Hepatocyte (in vitro differentiated cells): ENCODE measurements around the gene S100A3.

Source experiments
- CTCF ChIP-seq: fragments of 200-600 bp; sonication (generic); IDR thresholded peaks from 2 replicates; pipeline ENCODE4 v1.5.1; 2016; ENCODE audit warnings: antibody characterized with exemption, mild to moderate bottlenecking; ENCODE audit not compliant: poor library complexity
- EZH2 ChIP-seq: fragments of 200-600 bp; sonication (generic); IDR thresholded peaks from 2 replicates; pipeline ENCODE4 v1.6.1; 2016; ENCODE audit warnings: antibody characterized with exemption, mild to moderate bottlenecking, borderline replicate concordance
- EZH2phosphoT487 ChIP-seq: fragments of 200-600 bp; sonication (generic); IDR thresholded peaks from one replicate; pipeline ENCODE4 v1.6.1; 2018; ENCODE audit warnings: antibody characterized with exemption, mild to moderate bottlenecking, low read depth, moderate library complexity; ENCODE audit not compliant: unreplicated experiment, severe bottlenecking

GRCh38 chr1:153540394-153541361, 8.4 kb downstream of the S100A3 start, which contains the start of gene S100A5:
- no peak for TF ChIP-seq CTCF
- no peak for TF ChIP-seq EZH2phosphoT487
- TF ChIP-seq EZH2, result no peak
